Stimulated activated naive B cell treated with anti-CD40 and anti-IgM and Interleukin-4, amounts not matched to agents 10 μg/mL and 1 μg/mL and 100 μg/mL, for 72 hours (primary cell): ENCODE measurements around the gene NARS2.
"Not testable (repeated sequence)": the region's sequence is repeated elsewhere in the genome, so short reads cannot be mapped to it uniquely, and the experiment has no call there.

Experiments used
- ATAC-seq, 2 donors: fragments of 150-1000 bp; cut with Tn5 transposase; replicated peaks; 2 replicates each; pipeline ENCODE4 v1.10.0; 2021; ENCODE audit warnings: moderate library complexity in 1 of 2
- DNase-seq: peaks from one replicate; pipeline ENCODE4 v3.0.0; 2021
- H3K27ac Mint-ChIP-seq: one replicate; pipeline ENCODE4 v1.8.0; 2022; ENCODE audit warnings: mild to moderate bottlenecking, mixed read lengths
- H3K27me3 Mint-ChIP-seq, 2 donors: one replicate each; pipeline ENCODE4 v1.8.0; 2022; ENCODE audit warnings: mixed read lengths in 2 of 2
- H3K36me3 Mint-ChIP-seq, 2 donors: one replicate each; pipeline ENCODE4 v1.8.0; 2022; ENCODE audit warnings: mixed read lengths in 2 of 2, mild to moderate bottlenecking in 1 of 2
- H3K4me1 Mint-ChIP-seq, 2 donors: one replicate each; pipeline ENCODE4 v1.8.0; 2022; ENCODE audit warnings: mixed read lengths in 2 of 2, mild to moderate bottlenecking in 1 of 2
- H3K4me3 Mint-ChIP-seq, 2 donors: one replicate each; pipeline ENCODE4 v1.8.0; 2022; ENCODE audit warnings: mild to moderate bottlenecking in 2 of 2, mixed read lengths in 2 of 2, moderate library complexity in 1 of 2
- H3K9me3 Mint-ChIP-seq, 2 donors: one replicate each; pipeline ENCODE4 v1.8.0; 2022; ENCODE audit warnings: mixed read lengths in 2 of 2, mild to moderate bottlenecking in 1 of 2

The NARS2 gene

DNA sequence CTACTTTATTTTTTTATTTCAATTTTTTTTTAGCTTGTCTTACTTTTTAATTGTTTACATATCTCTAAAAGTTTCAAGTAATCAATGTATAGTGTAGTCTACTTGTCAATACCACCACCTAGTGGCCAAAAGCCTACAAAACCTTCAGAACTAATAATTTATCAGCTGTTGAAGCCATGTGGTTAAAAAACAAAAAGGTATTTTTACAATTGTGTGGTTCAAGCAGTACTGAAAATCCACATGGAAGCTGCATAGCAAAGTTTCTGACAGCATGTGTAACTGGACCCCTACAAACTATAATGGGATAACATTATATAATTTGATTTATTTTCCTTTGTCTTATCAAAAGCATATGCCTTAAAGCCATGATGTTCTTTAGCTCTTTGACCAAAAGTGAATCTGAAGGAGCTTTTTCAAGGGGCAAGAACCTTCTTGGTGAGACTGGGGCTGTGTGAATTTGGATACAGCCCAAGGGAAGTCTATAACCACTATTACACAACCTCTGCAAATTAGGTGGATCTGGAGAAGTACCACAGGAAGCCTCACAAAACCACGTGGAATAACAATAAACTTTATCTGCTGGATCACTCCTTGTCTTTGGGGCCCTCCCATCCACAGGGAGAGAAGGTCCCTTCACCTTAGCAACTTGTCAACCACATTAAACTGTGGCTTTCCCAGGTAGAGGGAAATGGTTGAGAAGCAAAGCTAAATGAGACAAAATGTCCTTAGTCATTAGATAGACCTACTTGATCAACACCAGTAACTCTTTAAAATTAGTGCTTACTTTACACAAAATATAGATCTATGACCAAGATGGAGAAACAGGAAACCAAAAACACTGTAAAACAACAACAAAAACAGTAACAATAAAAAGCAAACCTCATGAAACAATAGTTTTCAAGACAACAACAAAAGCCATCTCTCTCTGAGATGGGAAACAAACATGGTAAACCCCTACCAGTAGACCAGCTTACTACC is 9.9 kb downstream of the NARS2 start:
- no peaks in the 10 kb centered on the region for H3K27me3 Mint-ChIP-seq
- H3K27ac Mint-ChIP-seq = peak overlapping the region; percentile 47
- no peak overlapping the region for H3K4me3 Mint-ChIP-seq
- DNase-seq (peak; percentile 17), ATAC-seq (peak; percentile 72 to 76)
- H3K9me3 Mint-ChIP-seq = no peaks in the 10 kb centered on the region
- peaks cover 21 to 47% of the 10 kb centered on the region in 2 donors for H3K4me1 Mint-ChIP-seq
- peaks cover 16 to 28% of the 10 kb centered on the region in 2 donors for H3K36me3 Mint-ChIP-seq

DNA sequence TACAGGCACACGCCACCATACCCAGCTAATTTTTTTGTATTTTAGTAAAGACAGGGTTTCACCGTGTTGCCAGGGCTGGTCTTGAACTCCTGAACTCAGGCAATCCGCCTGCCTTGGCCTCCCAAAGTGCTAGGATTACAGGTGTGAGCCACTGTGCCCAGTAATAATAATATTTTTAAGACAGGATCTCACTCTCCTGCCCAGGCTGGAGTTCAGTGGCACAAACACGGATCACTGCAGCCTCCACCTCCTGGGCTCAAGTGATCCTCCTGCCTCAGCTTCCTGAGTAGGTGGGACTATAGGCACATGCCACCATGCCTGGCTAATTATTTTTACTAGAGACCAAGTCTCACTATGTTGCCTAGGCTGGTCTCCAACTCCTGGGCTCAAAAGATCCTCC is 10.6 kb downstream of the NARS2 start:
- H3K27me3 Mint-ChIP-seq, H3K4me3 Mint-ChIP-seq, DNase-seq, H3K9me3 Mint-ChIP-seq, H3K27ac Mint-ChIP-seq: not testable (repeated sequence)
- peak; percentile 12 to 18 for ATAC-seq
- H3K4me1 Mint-ChIP-seq = peaks cover 23 to 52% of the 10 kb centered on the region in 2 donors
- peaks cover 18 to 33% of the 10 kb centered on the region in 2 donors for H3K36me3 Mint-ChIP-seq

DNA sequence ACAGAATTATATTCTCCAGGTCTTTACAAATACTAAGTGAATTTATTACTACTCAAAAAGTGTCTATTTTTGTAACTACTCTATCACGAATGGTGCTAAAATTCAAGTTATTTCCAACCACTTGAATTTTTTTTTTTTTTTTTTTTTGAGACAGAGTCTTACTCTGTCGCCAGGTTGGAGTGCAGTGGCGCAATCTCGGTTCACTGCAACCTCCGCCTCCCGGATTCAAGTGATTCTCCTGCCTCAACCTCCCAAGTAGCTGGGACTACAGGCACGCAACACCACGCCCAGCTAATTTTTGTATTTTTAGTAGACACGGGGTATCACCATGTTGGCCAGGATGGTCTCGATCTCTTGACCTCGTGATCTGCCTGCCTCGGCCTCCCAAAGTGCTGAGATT is 11.6 kb downstream of the NARS2 start:
- H3K4me3 Mint-ChIP-seq, H3K27ac Mint-ChIP-seq, H3K9me3 Mint-ChIP-seq, DNase-seq, H3K27me3 Mint-ChIP-seq, ATAC-seq: not testable (repeated sequence)
- H3K36me3 Mint-ChIP-seq = peaks cover 21 to 36% of the 10 kb centered on the region in 2 donors
- H3K4me1 Mint-ChIP-seq = peaks cover 23 to 52% of the 10 kb centered on the region in 2 donors

DNA sequence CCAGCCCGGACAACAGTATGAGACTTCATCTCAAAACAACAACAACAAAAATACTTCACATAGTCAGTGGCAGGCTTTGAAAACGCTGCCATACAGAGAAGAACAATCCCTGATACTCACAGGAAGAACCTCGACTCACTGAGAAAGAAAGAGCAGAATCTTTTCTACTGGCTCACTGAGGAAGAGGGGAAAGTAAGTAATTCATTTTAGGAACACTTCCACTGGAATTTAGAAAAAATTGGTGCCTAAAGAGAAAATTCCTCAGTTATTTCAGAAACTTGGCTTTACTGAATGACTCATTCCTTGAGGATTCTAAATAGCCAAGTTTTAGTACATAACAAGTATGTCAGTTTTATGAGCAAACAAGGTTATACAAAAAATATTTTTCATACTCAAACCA is 12.3 kb downstream of the NARS2 start:
- Mint-ChIP-seq H3K4me1 (peaks cover 23 to 51% of the 10 kb centered on the region in 2 donors), H3K27me3 (no peaks in the 10 kb centered on the region), H3K9me3 (no peaks in the 10 kb centered on the region), H3K4me3 (no peak overlapping the region), H3K36me3 (peaks cover 22 to 38% of the 10 kb centered on the region in 2 donors), H3K27ac (peak overlapping the region; percentile 77)
- DNase-seq (no peak), ATAC-seq (no peak)

DNA sequence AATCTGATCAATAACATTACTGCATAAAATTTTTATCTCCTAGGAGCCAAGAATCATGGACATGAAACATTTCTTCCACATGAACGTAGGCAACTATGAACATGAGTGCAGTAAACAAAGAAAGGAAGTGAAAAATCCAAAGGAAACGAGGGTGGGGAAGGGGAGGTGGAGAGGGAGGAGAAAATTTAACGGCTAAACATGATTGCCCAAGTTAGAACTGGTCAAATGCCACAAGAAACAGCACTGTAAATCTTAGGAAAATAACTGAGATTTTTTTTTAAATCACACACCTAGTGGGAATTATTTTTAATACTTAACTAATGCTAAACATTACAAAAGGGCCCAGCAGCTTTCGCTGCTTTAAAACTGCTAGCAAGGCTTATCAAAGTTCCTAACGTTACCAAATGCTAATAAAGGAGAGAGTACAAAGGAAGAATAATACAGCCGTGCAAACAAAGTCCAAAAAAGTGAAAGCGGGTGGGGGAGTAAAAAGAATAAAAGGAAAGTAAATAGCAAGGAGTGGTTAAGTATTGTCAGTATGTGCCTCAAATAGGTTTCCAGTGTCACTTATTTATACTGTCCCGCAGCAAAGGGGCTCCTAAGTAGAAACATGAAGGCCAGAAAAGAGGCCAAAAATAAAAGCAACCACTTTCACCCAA is 13.7 kb downstream of the NARS2 start:
- peaks cover 20 to 45% of the 10 kb centered on the region in 2 donors for H3K36me3 Mint-ChIP-seq
- H3K9me3 Mint-ChIP-seq = no peaks in the 10 kb centered on the region
- H3K27me3 Mint-ChIP-seq = no peaks in the 10 kb centered on the region
- peak overlapping the region; percentile 80 for H3K27ac Mint-ChIP-seq
- H3K4me1 Mint-ChIP-seq = peaks cover 22 to 50% of the 10 kb centered on the region in 2 donors
- ATAC-seq = no peak
- peak overlapping the region in 1 of 2 donors; percentile 14 for H3K4me3 Mint-ChIP-seq
- no peak for DNase-seq

DNA sequence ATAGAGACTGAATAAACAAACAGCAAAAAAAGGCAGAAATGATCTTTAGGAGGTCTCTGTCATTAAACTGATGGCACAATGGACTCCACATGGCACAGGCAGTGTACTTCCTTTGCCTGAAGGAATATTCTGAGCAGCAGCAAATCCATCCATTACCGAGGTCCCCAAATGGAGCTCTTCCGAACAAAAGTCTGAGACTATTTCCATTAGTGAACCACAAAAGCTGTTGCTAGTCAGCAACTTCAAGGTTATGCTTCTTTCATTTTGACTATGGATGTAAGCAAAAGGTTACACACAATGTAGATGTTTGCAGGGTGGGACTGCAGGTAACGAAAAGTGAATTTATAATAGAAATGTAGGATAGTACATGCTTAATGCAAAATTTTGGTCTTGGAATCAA is 14.5 kb downstream of the NARS2 start:
- peak; percentile 53 to 57 for ATAC-seq
- DNase-seq = no peak
- H3K4me3 Mint-ChIP-seq = no peak overlapping the region
- no peaks in the 10 kb centered on the region for H3K9me3 Mint-ChIP-seq
- H3K4me1 Mint-ChIP-seq = peaks cover 22 to 46% of the 10 kb centered on the region in 2 donors
- no peaks in the 10 kb centered on the region for H3K27me3 Mint-ChIP-seq
- peaks cover 24 to 47% of the 10 kb centered on the region in 2 donors for H3K36me3 Mint-ChIP-seq
- H3K27ac Mint-ChIP-seq = no peak overlapping the region

DNA sequence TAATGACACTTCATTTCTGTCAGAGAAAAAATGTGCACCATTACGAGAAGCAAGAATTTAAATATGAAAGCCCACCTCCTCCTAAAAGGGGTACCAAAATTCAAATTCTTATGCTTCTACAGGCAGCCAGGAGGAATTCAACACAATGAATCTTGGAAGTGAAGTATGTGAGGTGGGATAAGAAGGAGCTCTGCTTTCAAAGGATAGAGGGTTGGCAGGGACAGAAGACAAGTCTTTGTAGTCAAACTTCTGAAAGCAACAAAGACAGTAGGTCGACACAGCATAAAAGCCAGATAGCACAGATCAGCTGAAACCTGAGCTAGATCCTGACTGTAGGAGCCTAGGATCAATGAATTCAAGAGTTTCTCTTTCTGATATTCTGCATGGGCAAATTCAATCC is 17.4 kb downstream of the NARS2 start:
- no peak overlapping the region for H3K4me3 Mint-ChIP-seq
- peaks cover 37 to 65% of the 10 kb centered on the region in 2 donors for H3K36me3 Mint-ChIP-seq
- DNase-seq = no peak
- H3K9me3 Mint-ChIP-seq = no peaks in the 10 kb centered on the region
- no peak overlapping the region for H3K27ac Mint-ChIP-seq
- no peaks in the 10 kb centered on the region for H3K27me3 Mint-ChIP-seq
- H3K4me1 Mint-ChIP-seq = peaks cover 18 to 40% of the 10 kb centered on the region in 2 donors
- no peak for ATAC-seq

DNA sequence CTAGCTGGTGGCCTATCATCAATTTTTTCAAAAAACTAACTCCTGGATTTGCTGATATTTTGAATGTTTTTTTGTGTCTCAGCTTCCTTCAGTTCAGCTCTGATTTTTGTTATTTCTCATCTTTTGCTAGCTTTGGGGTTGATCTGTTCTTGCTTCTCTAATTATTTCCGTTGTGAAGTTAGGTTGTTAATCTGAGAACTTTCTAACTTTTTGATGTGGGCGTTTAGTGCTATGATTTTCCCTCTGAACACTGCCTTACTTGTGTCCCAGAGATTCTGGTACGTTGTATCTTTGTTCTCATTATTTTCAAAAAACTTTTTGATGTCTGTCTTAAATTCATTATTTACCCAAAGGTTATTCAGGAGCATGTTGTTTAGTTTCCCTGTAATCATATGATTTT is 19.1 kb downstream of the NARS2 start:
- peak overlapping the region; percentile 31 for H3K27ac Mint-ChIP-seq

DNA sequence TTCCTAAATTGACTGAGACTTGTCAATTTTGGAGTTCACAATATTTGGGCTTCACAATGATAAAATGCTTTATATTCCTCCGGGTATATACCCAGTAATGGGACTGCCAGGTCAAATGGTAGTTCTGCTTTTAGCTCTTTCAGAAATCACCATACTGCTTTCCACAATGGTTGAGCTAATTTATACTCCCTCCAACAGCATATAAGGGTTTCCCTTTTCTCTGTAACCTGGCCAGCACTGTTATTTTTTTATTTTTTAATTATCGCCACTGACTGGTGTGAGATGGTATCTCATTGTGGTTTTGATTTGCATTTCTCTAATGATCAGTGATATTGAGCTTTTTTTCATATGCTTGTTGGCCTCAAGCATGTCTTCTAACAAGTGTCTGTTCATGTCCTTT is 21.8 kb downstream of the NARS2 start:
- peaks cover 4 to 19% of the 10 kb centered on the region in 2 donors for H3K4me1 Mint-ChIP-seq

More for the DNA sequence above, 19.1 kb downstream of the NARS2 start:
- Mint-ChIP-seq H3K4me1 (peaks cover 12 to 24% of the 10 kb centered on the region in 2 donors), H3K4me3 (no peak overlapping the region), H3K27me3 (no peaks in the 10 kb centered on the region), H3K9me3 (no peaks in the 10 kb centered on the region), H3K36me3 (peaks cover 41 to 66% of the 10 kb centered on the region in 2 donors)
- no peak for DNase-seq
- no peak for ATAC-seq

DNA sequence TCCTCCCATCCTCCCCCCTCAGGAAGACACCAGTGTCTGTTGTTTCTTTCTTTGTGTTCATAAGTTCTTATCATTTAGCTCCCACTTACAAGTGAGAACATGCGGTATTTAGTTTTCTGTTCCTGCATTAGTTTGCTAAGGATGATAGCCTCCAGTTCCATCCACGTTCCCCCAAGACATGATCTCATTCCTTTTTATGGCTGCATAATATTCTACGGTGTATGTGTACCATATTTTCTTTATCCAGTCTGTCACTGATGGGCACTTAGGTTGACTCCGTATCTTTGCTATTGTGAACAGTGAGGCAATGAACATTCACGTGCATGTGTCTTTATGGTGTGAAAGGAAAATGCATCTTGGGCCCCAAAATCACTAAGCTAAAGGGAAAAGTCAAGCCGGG is 22.5 kb downstream of the NARS2 start:
- H3K4me3 Mint-ChIP-seq = not testable (repeated sequence)
- Mint-ChIP-seq H3K36me3 (peaks cover 33 to 57% of the 10 kb centered on the region in 2 donors), H3K4me1 (peaks cover 4 to 19% of the 10 kb centered on the region in 2 donors)

More for the DNA sequence above, 21.8 kb downstream of the NARS2 start:
- no peaks in the 10 kb centered on the region for H3K27me3 Mint-ChIP-seq
- no peaks in the 10 kb centered on the region for H3K9me3 Mint-ChIP-seq
- no peak overlapping the region for H3K27ac Mint-ChIP-seq
- peaks cover 33 to 58% of the 10 kb centered on the region in 2 donors for H3K36me3 Mint-ChIP-seq
- DNase-seq (no peak), ATAC-seq (no peak)
- H3K4me3 Mint-ChIP-seq = no peak overlapping the region

DNA sequence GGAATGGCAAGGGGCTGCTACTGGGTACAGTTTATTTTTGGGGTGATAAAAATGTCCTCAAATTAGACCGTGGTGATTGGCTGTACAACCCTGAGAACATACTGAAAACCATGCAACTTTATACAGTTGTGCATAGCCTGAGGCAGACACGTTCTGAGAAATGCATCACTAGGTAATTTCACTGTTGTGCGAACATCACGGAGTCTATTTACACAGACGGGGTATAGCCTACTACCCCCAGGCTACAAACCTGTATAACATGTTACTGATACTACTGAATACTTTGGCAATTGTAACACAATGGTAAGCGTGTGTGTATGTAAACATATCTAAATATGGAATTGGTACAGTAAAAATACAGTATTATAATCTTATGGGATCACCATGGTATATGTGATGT is 23.6 kb downstream of the NARS2 start:
- no peak for DNase-seq
- Mint-ChIP-seq H3K9me3 (no peaks in the 10 kb centered on the region), H3K4me1 (peaks cover 4 to 13% of the 10 kb centered on the region in 2 donors), H3K4me3 (no peak overlapping the region), H3K27me3 (no peaks in the 10 kb centered on the region), H3K27ac (no peak overlapping the region), H3K36me3 (peaks cover 30 to 50% of the 10 kb centered on the region in 2 donors)
- no peak for ATAC-seq

More for the DNA sequence above, 22.5 kb downstream of the NARS2 start:
- H3K27me3 Mint-ChIP-seq, H3K27ac Mint-ChIP-seq, DNase-seq, H3K9me3 Mint-ChIP-seq, ATAC-seq: not testable (repeated sequence)

DNA sequence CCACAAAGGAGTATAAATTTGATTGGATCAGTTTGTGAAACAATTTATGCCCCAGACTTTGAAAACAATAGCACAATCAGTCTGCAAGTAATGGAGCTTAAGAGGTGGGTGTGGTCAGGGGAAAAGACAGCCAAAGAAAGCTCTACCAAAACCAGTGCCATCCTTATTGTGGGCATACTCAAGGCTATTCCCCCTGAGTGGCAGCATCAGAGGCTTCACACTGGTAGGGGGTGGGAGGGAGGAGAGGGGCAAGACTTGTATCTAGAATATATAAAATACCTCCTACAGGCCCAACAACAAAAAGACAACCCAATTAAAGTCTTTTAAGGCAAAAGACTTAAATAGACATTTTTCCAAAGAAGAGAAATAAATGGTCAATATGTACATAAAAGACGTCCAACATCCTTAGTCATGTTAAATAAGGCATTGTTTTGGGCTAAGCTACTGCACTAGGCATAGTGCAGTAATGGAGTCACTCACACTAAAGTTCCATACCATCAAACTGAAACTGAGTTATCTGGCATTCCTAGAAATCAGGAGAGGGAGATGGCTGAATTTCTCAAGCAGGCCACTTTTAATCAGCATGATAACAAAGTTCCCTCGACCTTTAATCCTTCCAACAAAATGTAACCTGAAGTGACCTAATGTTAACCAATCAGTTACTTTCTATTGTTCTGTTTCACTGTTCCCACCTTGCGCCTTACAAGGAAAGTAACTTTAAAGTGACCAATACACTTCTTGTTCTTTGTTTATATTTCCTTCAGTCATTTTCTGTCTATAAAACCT is 24.8 kb downstream of the NARS2 start:
- H3K9me3 Mint-ChIP-seq = no peaks in the 10 kb centered on the region
- no peak overlapping the region for H3K4me3 Mint-ChIP-seq
- no peak overlapping the region for H3K27ac Mint-ChIP-seq
- peaks cover 24 to 45% of the 10 kb centered on the region in 2 donors for H3K36me3 Mint-ChIP-seq
- H3K4me1 Mint-ChIP-seq = peaks cover 1 to 17% of the 10 kb centered on the region in 2 donors
- ATAC-seq (no peak), DNase-seq (no peak)
- no peaks in the 10 kb centered on the region for H3K27me3 Mint-ChIP-seq

DNA sequence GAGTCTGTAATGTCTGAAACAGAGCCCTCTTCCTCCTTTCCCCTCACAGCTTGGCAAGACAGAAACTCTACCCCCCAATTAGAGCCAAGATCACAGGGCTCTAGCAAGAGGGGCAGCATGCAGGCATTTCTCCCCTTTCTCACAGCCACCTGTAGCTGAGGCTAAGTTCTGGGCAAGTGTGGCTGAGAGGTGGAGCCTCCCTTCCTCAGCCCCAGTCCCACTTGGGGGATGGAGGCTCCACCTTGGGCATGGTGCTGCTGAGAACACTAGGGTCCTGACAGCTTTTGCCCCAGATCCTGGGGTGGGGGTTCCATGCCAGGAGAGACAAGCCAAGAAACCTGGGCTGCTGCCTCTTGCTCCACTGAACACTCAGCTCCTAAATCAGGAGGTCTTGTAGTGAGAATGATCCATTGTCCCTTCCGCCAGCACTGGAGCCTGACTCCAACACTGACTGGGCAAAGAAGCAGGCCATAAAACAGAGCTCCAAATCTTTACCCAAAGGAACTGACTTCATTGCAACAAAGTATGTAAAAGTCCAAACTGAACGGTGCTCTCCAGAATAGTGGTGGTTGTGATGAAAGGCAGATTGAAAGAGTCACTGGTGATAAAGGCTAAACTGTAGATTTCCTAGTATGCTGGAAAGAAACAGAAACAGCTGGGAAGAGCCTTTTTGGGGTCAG is 25.6 kb downstream of the NARS2 start:
- no peak for ATAC-seq
- Mint-ChIP-seq H3K9me3 (no peaks in the 10 kb centered on the region), H3K27ac (no peak overlapping the region), H3K36me3 (peaks cover 21 to 39% of the 10 kb centered on the region in 2 donors), H3K4me1 (peaks cover 0 to 17% of the 10 kb centered on the region in 2 donors), H3K4me3 (no peak overlapping the region), H3K27me3 (no peaks in the 10 kb centered on the region)
- no peak for DNase-seq
